Ovary (tissue), 9 donors: ENCODE results near the gene NECAB2. TPM values are rescaled to one million over a fixed set of nuclear protein-coding genes. Genes with fewer than 3 reads are reported as not detected.

Source experiments
- DNase-seq, 5 donors: peaks; one replicate each; pipeline ENCODE4 v3.0.0-alpha.2; 2019 to 2020
- H3K27ac ChIP-seq, 2 donors: fragments of 200-600 bp; one replicate each; pipeline versions ENCODE4 v1.5.1 to v1.8.0; 2019 to 2022
- H3K27me3 ChIP-seq: fragments of 200-600 bp; one replicate; pipeline ENCODE4 v1.8.0; 2022
- H3K36me3 ChIP-seq: fragments of 200-600 bp; sonication (generic); one replicate; pipeline ENCODE4 v1.5.1; 2019
- H3K4me1 ChIP-seq: one replicate; pipeline ENCODE4 v1.8.1; 2013; ENCODE audit warnings: mild to moderate bottlenecking, moderate library complexity; ENCODE audit not compliant: insufficient read depth
- H3K4me3 ChIP-seq: fragments of 200-600 bp; sonication (generic); one replicate; pipeline ENCODE4 v1.5.1; 2017
- H3K9me3 ChIP-seq, 2 donors: fragments of 200-600 bp in 1 of 2; sonication (generic) in 1 of 2; one replicate each; pipeline versions ENCODE4 v1.5.1 to v1.8.1; 2013 to 2019; ENCODE audit warnings: mild to moderate bottlenecking in 1 of 2, moderate library complexity in 1 of 2
- EP300 ChIP-seq: sonication (generic); formaldehyde crosslinking; IDR thresholded peaks from one replicate; pipeline ENCODE4 v1.6.1; 2017; ENCODE audit warnings: antibody characterized with exemption
- POLR2A ChIP-seq: fragments of 450-650 bp; IDR thresholded peaks from one replicate; pipeline ENCODE4 v1.6.1; 2017; ENCODE audit warnings: antibody characterized with exemption, mild to moderate bottlenecking, moderate library complexity
- WGBS, 3 donors: extraction: QIAGEN DNeasy Blood & Tissue Kit in 1 of 3; methylation state at CpG; one replicate each; pipeline versions ENCODE4 v1.1.5 to v1.1.7; 2013 to 2017; 5-methylcytosine and 5-hydroxymethylcytosine counted together
- intact Hi-C, 4 donors: fragments of 100-400 bp; cut with DNase I; formaldehyde crosslinking; loops; one replicate each; pipeline versions ENCODE4 v1.11.0 to v1.15.1; 2022 to 2023
- polyA plus RNA-seq, 2 donors: library from polyadenylated mRNA; stranded (reverse); fragments of 200-250 nt in 1 of 2; fragments of 350-450 nt in 1 of 2; fragmentation: Illumina TruSeq in 1 of 2; extraction: RNeasy Lipid Tissue Mini Kit (QIAGEN cat#74804) in 1 of 2; gene quantifications; one replicate each; pipeline ENCODE4 v1.2.3, GENCODE V29; 2013 to 2014
- total RNA-seq, 7 donors: library from RNA; depleted of rRNA in 2 of 7; stranded (reverse); fragments of >200 nt in 2 of 7; fragmentation: NEBNext Ultra II Directional in 3 of 7; extraction: Animal tissue kit (Norgen Biotek cat#: 25700) in 3 of 7; gene quantifications; one replicate each; pipeline versions ENCODE4 v1.1.0 to v1.2.4, GENCODE V29; 2016 to 2023
- TF ChIP-seq, protein P1 (sequence below), 3 donors: fragments of 450-650 bp in 2 of 3; fragments of 200-600 bp in 1 of 3; IDR thresholded peaks; one replicate each; pipeline versions ENCODE4 v1.5.1 to v1.8.0; 2016 to 2022; ENCODE audit warnings: antibody characterized with exemption in 3 of 3, mild to moderate bottlenecking in 1 of 3
- donor health status: DM: no; HTN: no; CAD: no; lungs with moderate emphysema.
- donor health status: DM: no; HTN: no; CAD: no.
- donor health status: Bipolar disorder and iron deficiency.
- donor health status: DM: yes; HTN: yes; CAD: no.
- donor health status: DM: no; HTN: no; CAD: no.
- donor health status: DM: yes; HTN: yes; CAD: no.

NECAB2 gene
- total and polyA plus RNA-seq, 9 donors: 0.20 to 1.6 (median 0.50) TPM; not detected in 4

- Histone ChIP-seq H3K4me3 (no peak overlapping the region), H3K9me3 (no peaks in the 10 kb centered on the region), H3K27ac (no peak overlapping the region), H3K36me3 (no peaks in the 10 kb centered on the region), H3K27me3 (no peaks in the 10 kb centered on the region), H3K4me1 (no peaks in the 10 kb centered on the region)
- WGBS, 3 donors: 87 to 94% (median 91%) methylated on average over 19 of the region's 19 CpGs
- DNase-seq: no peak
- TF ChIP-seq EP300 (no peak), POLR2A (no peak)
- TF ChIP-seq, protein P1, sequence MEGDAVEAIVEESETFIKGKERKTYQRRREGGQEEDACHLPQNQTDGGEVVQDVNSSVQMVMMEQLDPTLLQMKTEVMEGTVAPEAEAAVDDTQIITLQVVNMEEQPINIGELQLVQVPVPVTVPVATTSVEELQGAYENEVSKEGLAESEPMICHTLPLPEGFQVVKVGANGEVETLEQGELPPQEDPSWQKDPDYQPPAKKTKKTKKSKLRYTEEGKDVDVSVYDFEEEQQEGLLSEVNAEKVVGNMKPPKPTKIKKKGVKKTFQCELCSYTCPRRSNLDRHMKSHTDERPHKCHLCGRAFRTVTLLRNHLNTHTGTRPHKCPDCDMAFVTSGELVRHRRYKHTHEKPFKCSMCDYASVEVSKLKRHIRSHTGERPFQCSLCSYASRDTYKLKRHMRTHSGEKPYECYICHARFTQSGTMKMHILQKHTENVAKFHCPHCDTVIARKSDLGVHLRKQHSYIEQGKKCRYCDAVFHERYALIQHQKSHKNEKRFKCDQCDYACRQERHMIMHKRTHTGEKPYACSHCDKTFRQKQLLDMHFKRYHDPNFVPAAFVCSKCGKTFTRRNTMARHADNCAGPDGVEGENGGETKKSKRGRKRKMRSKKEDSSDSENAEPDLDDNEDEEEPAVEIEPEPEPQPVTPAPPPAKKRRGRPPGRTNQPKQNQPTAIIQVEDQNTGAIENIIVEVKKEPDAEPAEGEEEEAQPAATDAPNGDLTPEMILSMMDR (IDR thresholded peaks at IDR 0.05): no peak
- intact Hi-C loops: loop anchor here in 1 of 4 donors (5.0 kb wide), 1 partner anchor 74 kb away; no protein-coding TSS in a partner anchor
Measured at GRCh38 chr16:84045818-84046470, 77.9 kb downstream of the NECAB2 start.

DNA sequence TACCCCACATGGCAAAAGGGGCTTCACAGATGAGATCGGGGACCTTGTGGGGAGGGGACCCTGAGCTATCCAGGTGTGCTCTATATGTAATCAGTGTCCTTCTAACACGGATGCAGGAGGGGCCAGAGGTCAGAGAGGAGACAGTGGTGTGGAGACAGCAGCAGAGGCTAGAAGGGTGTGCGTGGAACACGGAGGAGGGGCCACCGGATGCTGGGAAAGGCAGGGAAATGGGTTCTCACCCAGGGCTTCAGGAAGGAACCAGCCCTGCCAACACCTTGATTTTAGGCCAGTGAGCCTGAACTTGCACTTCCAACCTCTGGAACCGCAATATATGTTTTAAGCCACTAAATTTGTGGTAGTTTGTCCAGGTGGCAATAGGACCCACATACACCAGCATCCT is 79.2 kb downstream of the NECAB2 start:
- Histone ChIP-seq H3K36me3 (no peaks in the 10 kb centered on the region), H3K4me3 (no peak overlapping the region), H3K4me1 (no peaks in the 10 kb centered on the region), H3K27me3 (no peaks in the 10 kb centered on the region), H3K9me3 (no peaks in the 10 kb centered on the region), H3K27ac (no peak overlapping the region)
- no peak for TF ChIP-seq POLR2A
- TF ChIP-seq EP300: no peak
- TF ChIP-seq, protein P1 (IDR thresholded peaks at IDR 0.05): no peak
- peak in 1 of 5 donors; percentile 11 for DNase-seq
- WGBS, 3 donors: 76 to 83% (median 81%) methylated on average over 6 of the region's 6 CpGs
- intact Hi-C loops: loop anchor here in 1 of 4 donors (5.0 kb wide), 1 partner anchor 75 kb away; no protein-coding TSS in a partner anchor

- H3K27ac ChIP-seq: no peak overlapping the region
- WGBS, 3 donors: 90 to 93% (median 91%) methylated on average over 6 of the region's 6 CpGs
Measured at GRCh38 chr16:84047626-84048025, 79.6 kb downstream of the NECAB2 start.

GRCh38 chr16:84048270-84048669 is 80.2 kb downstream of the NECAB2 start:
- Histone ChIP-seq H3K27ac (no peak overlapping the region), H3K36me3 (no peaks in the 10 kb centered on the region), H3K27me3 (no peaks in the 10 kb centered on the region), H3K9me3 (no peaks in the 10 kb centered on the region), H3K4me1 (no peaks in the 10 kb centered on the region), H3K4me3 (no peak overlapping the region)
- TF ChIP-seq, protein P1 (IDR thresholded peaks at IDR 0.05): no peak
- TF ChIP-seq EP300: no peak
- TF ChIP-seq POLR2A: no peak
- WGBS, 3 donors: 71 to 80% (median 74%) methylated on average over 7 of the region's 7 CpGs
- intact Hi-C loops: loop anchor here in 1 of 4 donors (5.0 kb wide), 1 partner anchor 76 kb away; no protein-coding TSS in a partner anchor
- peak in 1 of 5 donors; percentile 7 for DNase-seq

More at GRCh38 chr16:84047626-84048025, 79.6 kb downstream of the NECAB2 start:
- no peaks in the 10 kb centered on the region for H3K27me3 ChIP-seq
- peak in 1 of 5 donors; percentile 16 for DNase-seq
- no peak overlapping the region for H3K4me3 ChIP-seq
- TF ChIP-seq, protein P1 (IDR thresholded peaks at IDR 0.05): no peak
- TF ChIP-seq EP300: no peak
- TF ChIP-seq POLR2A: no peak
- intact Hi-C loops: loop anchor here in 1 of 4 donors (5.0 kb wide), 1 partner anchor 75 kb away; no protein-coding TSS in a partner anchor
- H3K36me3 ChIP-seq: no peaks in the 10 kb centered on the region
- H3K4me1 ChIP-seq: no peaks in the 10 kb centered on the region
- H3K9me3 ChIP-seq: no peaks in the 10 kb centered on the region
